GM06990 (cell line): ENCODE data around the gene GNPDA2.

Experiments
- DNase-seq: peaks from one replicate; pipeline ENCODE4 v3.0.0-alpha.2; 2011; ENCODE audit not compliant: insufficient read length; ENCODE audit errors: extremely low read depth
- H3K27me3 ChIP-seq: replicated peaks from 2 replicates; pipeline ENCODE4 v1.6.0; 2011; ENCODE audit warnings: low read length; ENCODE audit not compliant: control insufficient read depth, insufficient read depth
- H3K36me3 ChIP-seq: 2 replicates; pipeline ENCODE4 v1.5.1; 2011; ENCODE audit warnings: low read length; ENCODE audit not compliant: control insufficient read depth, insufficient read depth
- H3K4me3 ChIP-seq: replicated peaks from 2 replicates; pipeline ENCODE4 v1.5.1; 2011; ENCODE audit warnings: low read depth, mild to moderate bottlenecking, control low read depth, low read length
- TF ChIP-seq, protein P1 (sequence below): IDR thresholded peaks from 2 replicates; pipeline ENCODE4 v1.5.1; 2011; ENCODE audit warnings: low read length, control low read depth, mild to moderate bottlenecking, inconsistent platforms; ENCODE audit not compliant: insufficient read depth, poor library complexity, severe bottlenecking

The GNPDA2 gene

DNA sequence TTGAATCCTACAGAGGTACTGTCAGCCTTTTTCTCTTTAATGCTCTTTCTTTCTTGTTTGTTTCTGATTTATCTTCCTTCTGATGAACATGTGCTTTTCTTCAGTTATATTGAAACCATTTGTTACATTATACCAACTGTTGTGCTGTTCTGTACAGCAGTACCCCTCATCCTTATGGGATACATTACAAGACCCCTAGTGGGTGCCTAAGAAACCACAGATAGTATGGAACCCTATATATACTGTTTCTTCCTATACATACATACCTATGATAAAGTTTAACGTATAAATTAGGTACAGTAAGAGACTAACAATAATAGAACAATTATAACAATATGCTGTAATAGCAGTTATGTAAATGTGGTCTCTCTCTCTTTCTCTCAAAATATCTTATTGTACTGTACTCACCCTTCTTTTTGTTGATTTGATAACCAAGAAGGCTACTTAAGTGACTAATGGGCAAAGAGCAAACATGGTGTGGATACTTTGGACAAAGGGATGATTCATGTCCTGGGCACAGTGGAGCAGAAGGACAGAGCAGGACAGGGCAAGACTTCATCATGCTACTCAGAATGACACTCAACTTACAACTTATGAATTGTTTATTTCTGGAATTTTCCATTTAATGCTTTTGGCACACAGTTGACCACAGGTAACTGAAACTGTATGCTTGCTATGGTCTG is 64.3 kb downstream of the GNPDA2 start:
- Histone ChIP-seq H3K36me3 (no peaks in the 10 kb centered on the region), H3K27me3 (no peaks in the 10 kb centered on the region), H3K4me3 (no peak overlapping the region)
- TF ChIP-seq, protein P1, sequence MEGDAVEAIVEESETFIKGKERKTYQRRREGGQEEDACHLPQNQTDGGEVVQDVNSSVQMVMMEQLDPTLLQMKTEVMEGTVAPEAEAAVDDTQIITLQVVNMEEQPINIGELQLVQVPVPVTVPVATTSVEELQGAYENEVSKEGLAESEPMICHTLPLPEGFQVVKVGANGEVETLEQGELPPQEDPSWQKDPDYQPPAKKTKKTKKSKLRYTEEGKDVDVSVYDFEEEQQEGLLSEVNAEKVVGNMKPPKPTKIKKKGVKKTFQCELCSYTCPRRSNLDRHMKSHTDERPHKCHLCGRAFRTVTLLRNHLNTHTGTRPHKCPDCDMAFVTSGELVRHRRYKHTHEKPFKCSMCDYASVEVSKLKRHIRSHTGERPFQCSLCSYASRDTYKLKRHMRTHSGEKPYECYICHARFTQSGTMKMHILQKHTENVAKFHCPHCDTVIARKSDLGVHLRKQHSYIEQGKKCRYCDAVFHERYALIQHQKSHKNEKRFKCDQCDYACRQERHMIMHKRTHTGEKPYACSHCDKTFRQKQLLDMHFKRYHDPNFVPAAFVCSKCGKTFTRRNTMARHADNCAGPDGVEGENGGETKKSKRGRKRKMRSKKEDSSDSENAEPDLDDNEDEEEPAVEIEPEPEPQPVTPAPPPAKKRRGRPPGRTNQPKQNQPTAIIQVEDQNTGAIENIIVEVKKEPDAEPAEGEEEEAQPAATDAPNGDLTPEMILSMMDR = no peak
- no peak for DNase-seq

- H3K36me3 ChIP-seq = no peaks in the 10 kb centered on the region
- H3K27me3 ChIP-seq = no peaks in the 10 kb centered on the region
- H3K4me3 ChIP-seq = no peak overlapping the region
- TF ChIP-seq, protein P1 = no peak
- DNase-seq = no peak
Measured at GRCh38 chr4:44660396-44660795, 66.0 kb downstream of the GNPDA2 start.

DNA sequence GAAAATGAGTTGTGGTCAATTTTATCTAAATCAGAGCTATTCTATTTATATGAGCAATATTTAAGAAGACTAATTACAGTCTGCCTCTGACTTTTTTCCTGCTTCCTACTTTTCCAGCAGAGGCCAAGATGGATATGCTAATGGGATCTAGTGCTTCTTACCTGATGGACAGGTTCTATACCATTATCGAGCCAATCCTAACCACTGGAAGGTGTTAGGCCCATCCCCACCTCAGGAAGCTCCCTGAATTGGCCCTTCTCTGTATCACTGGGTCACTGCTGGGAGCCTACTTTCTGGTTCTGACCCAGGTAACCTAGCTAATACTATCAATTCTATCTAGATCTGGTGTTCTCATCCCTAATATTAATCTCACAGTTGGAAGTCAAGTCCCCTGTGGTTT is 74.4 kb downstream of the GNPDA2 start:
- Histone ChIP-seq H3K4me3 (no peak overlapping the region), H3K36me3 (no peaks in the 10 kb centered on the region), H3K27me3 (no peaks in the 10 kb centered on the region)
- TF ChIP-seq, protein P1 = no peak
- DNase-seq = no peak
